ENCODE measurements around the gene RPL29. TPM values are rescaled to one million over a fixed set of nuclear protein-coding genes. Genes with fewer than 3 reads are reported as not detected.

RPL29 gene
- total and polyA plus RNA-seq, 2 donors (not counting 3 experiments of a cell fraction or from before 2014, with no cell fraction given): 1,236 to 2,177 TPM

GRCh38 chr3:52004906-52005395 lies 9.3 kb upstream of the RPL29 start:
- H4K20me1 ChIP-seq (replicated peaks; ENCODE audit: control insufficient read depth, extremely low read depth, insufficient read depth, low read length): no peaks in the 10 kb centered on the region
- FAIRE-seq: no peak
- peak overlapping the region; percentile 58 for H2AFZ ChIP-seq (ENCODE audit: low read depth, low read length)
- H3K4me1 ChIP-seq (ENCODE audit: control insufficient read depth, extremely low read depth, insufficient read depth, low read length): peaks cover 8% of the 10 kb centered on the region
- H3K4me3 ChIP-seq (replicated peaks in 1 of 3; ENCODE audit: insufficient read depth in 1 of 3, low read depth in 1 of 3, low read length in 3 of 3): no peak overlapping the region
- no TSS peak for BruUV-seq (replicated peaks)
- POLR2A ChIA-PET: no interaction called here
- no peaks in the 10 kb centered on the region for H3K36me3 ChIP-seq (ENCODE audit: control insufficient read depth in 2 of 2, extremely low read depth in 1 of 2, insufficient read depth in 2 of 2, low read length in 2 of 2)
- no peaks in the 10 kb centered on the region for H3K9me1 ChIP-seq (replicated peaks; ENCODE audit: control insufficient read depth, extremely low read depth, insufficient read depth, low read length)
- no peak for TF ChIP-seq EZH2 (IDR thresholded peaks at IDR 0.05; ENCODE audit: borderline replicate concordance, low read depth, low read length, severe bottlenecking)
- TF ChIP-seq POLR2AphosphoS5 (IDR thresholded peaks at IDR 0.05; ENCODE audit: insufficient read depth, low read depth, low read length): no peak
- no peak for TF ChIP-seq GATA2 (IDR thresholded peaks at IDR 0.05; ENCODE audit: insufficient read depth, insufficient read length, low read depth, low read length)
- TF ChIP-seq FOS (IDR thresholded peaks at IDR 0.05; ENCODE audit: borderline replicate concordance, insufficient read depth, low read length): no peak
- TF ChIP-seq MYC (IDR thresholded peaks at IDR 0.05; ENCODE audit: low read depth, low read length): no peak
- no peak for TF ChIP-seq POLR2A (IDR thresholded peaks at IDR 0.05; ENCODE audit: low read depth, low read length)
- no peak for TF ChIP-seq MAX (IDR thresholded peaks at IDR 0.05; ENCODE audit: insufficient read depth, insufficient read length)
- TF ChIP-seq CTCF (IDR thresholded peaks at IDR 0.05; ENCODE audit: extremely low read depth in 1 of 2, insufficient read depth in 1 of 2, low read depth in 1 of 2, low read length in 2 of 2): no peak
- TF ChIP-seq JUN (IDR thresholded peaks at IDR 0.05; ENCODE audit: borderline replicate concordance, insufficient read depth, insufficient read length, low read depth): no peak
- CTCF ChIA-PET: interaction anchor here (0.7 to 10.4 kb wide), 19 partner anchors 8 to 150 kb away, joined by 3 to 260 read pairs (median 5); partner anchors contain the start of genes DUSP7 and POC1A
- dilution Hi-C loops (cut with MboI; ENCODE audit: extremely low pct_ligation_motif_present, low sequenced_read_pairs): no loop called here
- H3K4me2 ChIP-seq (ENCODE audit: insufficient read depth, low read length): no peak overlapping the region
- no peak for DNase-seq (ENCODE audit: low read depth, low spot score)
- intact Hi-C loops (cut with micrococcal nuclease): loop anchor here (5.0 kb wide), 2 partner anchors 192 to 212 kb away; partner anchors contain the start of gene ALAS1
- H3K9ac ChIP-seq (replicated peaks; ENCODE audit: extremely low read depth, insufficient read depth, low read length): no peak overlapping the region
- no peaks in the 10 kb centered on the region for H3K27me3 ChIP-seq (ENCODE audit: control insufficient read depth in 2 of 2, insufficient read depth in 2 of 2, low read length in 2 of 2)
- no peaks in the 10 kb centered on the region for H3K79me2 ChIP-seq (ENCODE audit: control insufficient read depth, insufficient read depth, low read length)
- no peak overlapping the region for H3K27ac ChIP-seq (ENCODE audit: insufficient read depth, low read depth, low read length)
- H3K9me3 ChIP-seq (replicated peaks; ENCODE audit: control insufficient read depth, insufficient read depth, low read length): no peaks in the 10 kb centered on the region

All from endothelial cell of umbilical vein (primary cell).